HG02798 (cell line): Measurements from ENCODE around the gene PPOX.

ENCODE experiments used
- ATAC-seq: cut with Tn5 transposase; IDR thresholded peaks from one replicate; pipeline ENCODE4 v1.9.1; 2021; ENCODE audit warnings: mild to moderate bottlenecking; ENCODE audit not compliant: unreplicated experiment, poor library complexity

Gene PPOX

GRCh38 chr1:161196111-161196510 is 29.9 kb downstream of the PPOX start:
- no peak for ATAC-seq

GRCh38 chr1:161196521-161197451 is 30.6 kb downstream of the PPOX start:
- ATAC-seq = no peak

GRCh38 chr1:161197560-161198193 is 31.5 kb downstream of the PPOX start:
- ATAC-seq = no peak

GRCh38 chr1:161198194-161198896 is 32.1 kb downstream of the PPOX start:
- ATAC-seq = no peak

GRCh38 chr1:161198897-161199431 is 32.7 kb downstream of the PPOX start, which contains the start of gene ADAMTS4:
TSS of gene ADAMTS4 (minus strand) at chr1:161199054. CDS start at chr1:161198627, 427 bp downstream.
- no peak for ATAC-seq

- ATAC-seq = no peak
Observed at GRCh38 chr1:161199506-161200139, 33.4 kb downstream of the PPOX start.

GRCh38 chr1:161200421-161200991 is 34.3 kb downstream of the PPOX start:
- ATAC-seq = no peak

- no peak for ATAC-seq
Observed at GRCh38 chr1:161200992-161201835, 35.0 kb downstream of the PPOX start.

- ATAC-seq = peak; percentile 98
Observed at GRCh38 chr1:161201836-161202712, 35.8 kb downstream of the PPOX start, which contains the start of gene NDUFS2. TSS of gene NDUFS2 (plus strand) at chr1:161202367. CDS start at chr1:161202386, 19 bp downstream.

- no peak for ATAC-seq
Observed at GRCh38 chr1:161206411-161207140, 40.4 kb downstream of the PPOX start.

- ATAC-seq = no peak
Observed at GRCh38 chr1:161207173-161207572, 40.9 kb downstream of the PPOX start.

- ATAC-seq = peak; percentile 61
Observed at GRCh38 chr1:161209790-161210409, 43.7 kb downstream of the PPOX start.

- no peak for ATAC-seq
Observed at GRCh38 chr1:161214369-161214768, 48.1 kb downstream of the PPOX start.

- ATAC-seq = no peak
Observed at GRCh38 chr1:161215076-161215475, 48.9 kb downstream of the PPOX start, which contains the start of gene FCER1G. TSS of gene FCER1G (plus strand) at chr1:161215295. CDS start at chr1:161215322, 27 bp downstream.

- ATAC-seq = peak; percentile 80
Observed at GRCh38 chr1:161216945-161217712, 50.9 kb downstream of the PPOX start.

- no peak for ATAC-seq
Observed at GRCh38 chr1:161217831-161218230, 51.6 kb downstream of the PPOX start.
